Adipose tissue (tissue), 3 donors: ENCODE data around the gene POU6F2. TPM values are rescaled to one million over a fixed set of nuclear protein-coding genes. Genes with fewer than 3 reads are reported as not detected.

ENCODE experiments used
- H3K27ac ChIP-seq: one replicate; pipeline ENCODE4 v1.5.1; 2013; ENCODE audit warnings: low read depth, low read length
- WGBS, 3 donors: extraction: QIAGEN DNeasy Blood & Tissue Kit; methylation state at CpG; one replicate each; pipeline ENCODE4 v1.1.7; 2013; 5-methylcytosine and 5-hydroxymethylcytosine counted together
- polyA plus RNA-seq, 3 donors: library from polyadenylated mRNA; stranded (reverse); fragments of 200-250 nt; gene quantifications; one replicate each; pipeline ENCODE4 v1.2.3, GENCODE V29; 2013
- donor health status: healthy with polysubstance abuse.
- donor health status: Bipolar disorder and iron deficiency.
- donor health status: healthy.

Gene POU6F2
- polyA plus RNA-seq, 3 donors: 0.16 to 0.64 TPM; not detected in 1

GRCh38 chr7:39517240-39517639 is 539.5 kb downstream of the POU6F2 start:
- WGBS, 3 donors: 50 to 72% (median 61%) methylated on average over 3 of the region's 3 CpGs
- no peak overlapping the region for H3K27ac ChIP-seq

Other genes with a start within 250 kb of the POU6F2 start
- gene VPS41, start 68.7 kb upstream of the POU6F2 start, polyA plus RNA-seq: 10 to 100 TPM; 10.6 to 14.6 (median 11.8) TPM